Measurements from ENCODE around the gene PHF11. TPM values are rescaled to one million over a fixed set of nuclear protein-coding genes. Genes with fewer than 3 reads are reported as not detected.

The PHF11 gene
- total and polyA plus RNA-seq, 2 of the 8 experiments (the other 6 are each of a cell fraction or from before 2014, with no cell fraction given): 6.1 to 8.1 TPM

- ChIA-PET POLR2A (ENCODE audit: partially characterized antibody) (no interaction called here), CTCF (ENCODE audit: partially characterized antibody) (no interaction called here)
- no peak overlapping the region for H3K4ac ChIP-seq (replicated peaks; ENCODE audit: insufficient read length, low read depth, low read length)
- no peak overlapping the region for H3K23ac ChIP-seq (ENCODE audit: insufficient read length)
- H2BK120ac ChIP-seq (replicated peaks; ENCODE audit: low read depth, low read length): no peak overlapping the region
- no peak overlapping the region for H4K8ac ChIP-seq (ENCODE audit: extremely low read depth, insufficient read depth, low read length)
- no peaks in the 10 kb centered on the region for H3K23me2 ChIP-seq (ENCODE audit: low read depth, low read length)
- no peaks in the 10 kb centered on the region for H3K4me1 ChIP-seq (replicated peaks in 1 of 4; ENCODE audit: control insufficient read depth in 3 of 4, insufficient read depth in 4 of 4, low read length in 3 of 4)
- no peak overlapping the region for H2BK5ac ChIP-seq (ENCODE audit: low read depth, low read length)
- DNase-seq (ENCODE audit: low read depth in 1 of 2, low spot score in 2 of 2): no peak
- no peak overlapping the region for H3K9ac ChIP-seq (replicated peaks in 1 of 4; ENCODE audit: extremely low read depth in 1 of 4, low read depth in 3 of 4, low read length in 3 of 4)
- no peak for TF ChIP-seq KDM1A (IDR thresholded peaks at IDR 0.05; ENCODE audit: borderline replicate concordance, low read length)
- TF ChIP-seq TCF12 (IDR thresholded peaks at IDR 0.05; ENCODE audit: low read depth, low read length): no peak
- TF ChIP-seq CEBPB (IDR thresholded peaks at IDR 0.05; ENCODE audit: low read depth, low read length): no peak
- no peak for TF ChIP-seq NANOG (IDR thresholded peaks at IDR 0.05; ENCODE audit: insufficient read depth, low read depth, low read length, poor library complexity, severe bottlenecking)
- TF ChIP-seq TBP (IDR thresholded peaks at IDR 0.05; ENCODE audit: low read depth, low read length): no peak
- no peak for TF ChIP-seq POLR2A (IDR thresholded peaks at IDR 0.05; ENCODE audit: control extremely low read depth in 1 of 2, low read depth in 2 of 2, low read length in 2 of 2)
- no peak for TF ChIP-seq SRF (IDR thresholded peaks at IDR 0.05; ENCODE audit: low read depth, low read length)
- TF ChIP-seq BRCA1 (IDR thresholded peaks at IDR 0.05; ENCODE audit: low read depth, low read length): no peak
- no peak for TF ChIP-seq HDAC6 (IDR thresholded peaks at IDR 0.05; ENCODE audit: low read depth, low read length)
- no peak for TF ChIP-seq CHD2 (IDR thresholded peaks at IDR 0.05; ENCODE audit: low read length)
- TF ChIP-seq SP4 (IDR thresholded peaks at IDR 0.05; ENCODE audit: low read length): no peak
- no peak for TF ChIP-seq ATF3 (IDR thresholded peaks at IDR 0.05; ENCODE audit: insufficient read depth, low read depth, low read length)
- TF ChIP-seq GABPA (IDR thresholded peaks at IDR 0.05; ENCODE audit: borderline replicate concordance, insufficient read depth, low read length): no peak
- no peak for TF ChIP-seq RFX5 (IDR thresholded peaks at IDR 0.05; ENCODE audit: borderline replicate concordance, low read depth, low read length)
- no peak overlapping the region for H2BK12ac ChIP-seq (ENCODE audit: low read depth, low read length)
- no peak overlapping the region for H4K5ac ChIP-seq (ENCODE audit: insufficient read length, low read depth, low read length)
- no peak overlapping the region for H3K14ac ChIP-seq (ENCODE audit: insufficient read length)
- no peak overlapping the region for H3K4me2 ChIP-seq (ENCODE audit: insufficient read depth in 1 of 2, low read depth in 2 of 2, low read length in 2 of 2)
- no peak overlapping the region for H3K4me3 ChIP-seq (ENCODE audit: extremely low read depth in 1 of 4, insufficient read depth in 2 of 4, low read depth in 3 of 4, low read length in 4 of 4)
- no peak overlapping the region for H2AFZ ChIP-seq (ENCODE audit: low read length)
- H3K18ac ChIP-seq (ENCODE audit: extremely low read depth, low read length): no peak overlapping the region
- H3K36me3 ChIP-seq (ENCODE audit: control insufficient read depth in 2 of 4, insufficient read depth in 4 of 4, low read length in 3 of 4): peaks cover 0 to 30% (median 11%) of the 10 kb centered on the region in 4 experiments; a peak in 4 of 8 replicates
- H3K27ac ChIP-seq (ENCODE audit: low read depth, low read length): no peak overlapping the region
- H4K20me1 ChIP-seq (replicated peaks in 1 of 2; ENCODE audit: control insufficient read depth in 1 of 2, insufficient read depth in 2 of 2, low read length in 2 of 2): no peaks in the 10 kb centered on the region
- no peak overlapping the region for H2BK15ac ChIP-seq (ENCODE audit: low read length)
- 83% methylated on average over 1 of the region's 1 CpG; no CpG with 5 or more reads in 1 of the 2 experiments for WGBS, 2 experiments (ENCODE audit: extremely low coverage in 1 of 2, insufficient coverage in 1 of 2, insufficient read length in 1 of 2, insufficient replicate concordance in 2 of 2, low coverage in 1 of 2, low lambda C conversion rate in 2 of 2, missing lambda C conversion rate in 1 of 2)
- H2BK20ac ChIP-seq (ENCODE audit: low read length): no peak overlapping the region
- no peak for FAIRE-seq
- peaks cover 19 to 20% of the 10 kb centered on the region in 2 experiments for H3K9me3 ChIP-seq (ENCODE audit: insufficient read depth in 2 of 2, low read depth in 1 of 2, low read length in 1 of 2)
- H3K79me1 ChIP-seq (ENCODE audit: low read depth, low read length): no peaks in the 10 kb centered on the region
- no peaks in the 10 kb centered on the region for H3K27me3 ChIP-seq (replicated peaks in 1 of 4; ENCODE audit: control insufficient read depth in 3 of 4, extremely low read depth in 1 of 4, insufficient read depth in 3 of 4, low read length in 3 of 4)
- H2AK5ac ChIP-seq (ENCODE audit: low read depth, low read length): no peak overlapping the region
- H4K91ac ChIP-seq (replicated peaks; ENCODE audit: insufficient read length, low read length): no peak overlapping the region
- H3K56ac ChIP-seq (replicated peaks; ENCODE audit: insufficient read length, low read depth, low read length): no peak overlapping the region
- no peaks in the 10 kb centered on the region for H3K79me2 ChIP-seq (ENCODE audit: control insufficient read depth in 1 of 2, insufficient read depth in 2 of 2, low read length in 2 of 2)
Observed at GRCh38 chr13:49464085-49464484, 31.7 kb upstream of the PHF11 start.
